ENCODE measurements around the gene MLLT3. TPM values are rescaled to one million over a fixed set of nuclear protein-coding genes. Genes with fewer than 3 reads are reported as not detected.

Gene MLLT3
- total and polyA plus RNA-seq, 2 of the 8 experiments (the other 6 are each of a cell fraction or from before 2014, with no cell fraction given) = 5.9 to 9.6 TPM

- no peak overlapping the region for H2AK5ac ChIP-seq (ENCODE audit: low read depth, low read length)
- H4K5ac ChIP-seq (ENCODE audit: insufficient read length, low read depth, low read length) = no peak overlapping the region
- no peaks in the 10 kb centered on the region for H3K23me2 ChIP-seq (ENCODE audit: low read depth, low read length)
- H2BK120ac ChIP-seq (replicated peaks; ENCODE audit: low read depth, low read length) = no peak overlapping the region
- no peak overlapping the region for H3K4me3 ChIP-seq (ENCODE audit: extremely low read depth in 1 of 4, insufficient read depth in 2 of 4, low read depth in 3 of 4, low read length in 4 of 4)
- no peak overlapping the region for H2BK15ac ChIP-seq (ENCODE audit: low read length)
- DNase-seq (ENCODE audit: low read depth in 1 of 2, low spot score in 2 of 2) (no peak), FAIRE-seq (no peak)
- no peak overlapping the region for H3K23ac ChIP-seq (ENCODE audit: insufficient read length)
- no peak overlapping the region for H3K9ac ChIP-seq (replicated peaks in 1 of 4; ENCODE audit: extremely low read depth in 1 of 4, low read depth in 3 of 4, low read length in 3 of 4)
- H3K18ac ChIP-seq (ENCODE audit: extremely low read depth, low read length) = no peak overlapping the region
- H4K91ac ChIP-seq (replicated peaks; ENCODE audit: insufficient read length, low read length) = no peak overlapping the region
- H3K4ac ChIP-seq (replicated peaks; ENCODE audit: insufficient read length, low read depth, low read length) = no peak overlapping the region
- H3K9me3 ChIP-seq (ENCODE audit: insufficient read depth in 2 of 2, low read depth in 1 of 2, low read length in 1 of 2) = no peaks in the 10 kb centered on the region
- ChIA-PET CTCF (ENCODE audit: partially characterized antibody) (interaction anchor here (1.2 to 1.7 kb wide), 4 partner anchors 14 to 710 kb away, joined by 3 to 4 read pairs (median 4); partner anchors contain the start of gene HACD4), POLR2A (ENCODE audit: partially characterized antibody) (interaction anchor here (1.6 kb wide), 1 partner anchor 19 kb away, joined by 4 read pairs; no protein-coding TSS in a partner anchor)
- H3K36me3 ChIP-seq (ENCODE audit: control insufficient read depth in 2 of 4, insufficient read depth in 4 of 4, low read length in 3 of 4) = no peaks in the 10 kb centered on the region
- no peak overlapping the region for H2BK5ac ChIP-seq (ENCODE audit: low read depth, low read length)
- peaks cover 0 to 3% (median under 1%) of the 10 kb centered on the region in 4 experiments; a peak in 2 of 7 replicates for H3K4me1 ChIP-seq (replicated peaks in 1 of 4; ENCODE audit: control insufficient read depth in 3 of 4, insufficient read depth in 4 of 4, low read length in 3 of 4)
- no peaks in the 10 kb centered on the region for H3K27me3 ChIP-seq (replicated peaks in 1 of 4; ENCODE audit: control insufficient read depth in 3 of 4, extremely low read depth in 1 of 4, insufficient read depth in 3 of 4, low read length in 3 of 4)
- 94% methylated on average over 6 of the region's 6 CpGs; no CpG with 5 or more reads in 1 of the 2 experiments for WGBS, 2 experiments (ENCODE audit: extremely low coverage in 1 of 2, insufficient coverage in 1 of 2, insufficient read length in 1 of 2, insufficient replicate concordance in 2 of 2, low coverage in 1 of 2, low lambda C conversion rate in 2 of 2, missing lambda C conversion rate in 1 of 2)
- H3K4me2 ChIP-seq (ENCODE audit: insufficient read depth in 1 of 2, low read depth in 2 of 2, low read length in 2 of 2) = no peak overlapping the region
- H3K27ac ChIP-seq (ENCODE audit: low read depth, low read length) = no peak overlapping the region
- H3K79me1 ChIP-seq (ENCODE audit: low read depth, low read length) = no peaks in the 10 kb centered on the region
- no peak overlapping the region for H2BK12ac ChIP-seq (ENCODE audit: low read depth, low read length)
- H3K14ac ChIP-seq (ENCODE audit: insufficient read length) = no peak overlapping the region
- no peak overlapping the region for H4K8ac ChIP-seq (ENCODE audit: extremely low read depth, insufficient read depth, low read length)
- no peaks in the 10 kb centered on the region for H3K79me2 ChIP-seq (ENCODE audit: control insufficient read depth in 1 of 2, insufficient read depth in 2 of 2, low read length in 2 of 2)
- H2AFZ ChIP-seq (ENCODE audit: low read length) = peak overlapping the region; percentile 68; the same call in 1 of the 2 replicates
- H3K56ac ChIP-seq (replicated peaks; ENCODE audit: insufficient read length, low read depth, low read length) = no peak overlapping the region
- no peaks in the 10 kb centered on the region for H4K20me1 ChIP-seq (replicated peaks in 1 of 2; ENCODE audit: control insufficient read depth in 1 of 2, insufficient read depth in 2 of 2, low read length in 2 of 2)
- H2BK20ac ChIP-seq (ENCODE audit: low read length) = no peak overlapping the region
- TF ChIP-seq MAX (IDR thresholded peaks at IDR 0.05) (no peak), CTCF (IDR thresholded peaks at IDR 0.05; ENCODE audit: control extremely low read depth in 1 of 3, insufficient read depth in 1 of 3, low read depth in 1 of 3, low read length in 3 of 3) (no peak), CTBP2 (IDR thresholded peaks at IDR 0.05; ENCODE audit: borderline replicate concordance, insufficient read depth, insufficient read length, low read length) (no peak), MAFK (IDR thresholded peaks at IDR 0.05; ENCODE audit: low read depth, low read length) (no peak), ATF2 (IDR thresholded peaks at IDR 0.05; ENCODE audit: low read length) (no peak), RAD21 (IDR thresholded peaks at IDR 0.05 in 1 of 2, conservative IDR thresholded peaks at IDR 0.05 in 1 of 2; ENCODE audit: low read depth in 2 of 2, low read length in 2 of 2) (no peak), ASH2L (IDR thresholded peaks at IDR 0.05; ENCODE audit: low read length) (no peak)
Measured at GRCh38 chr9:20321423-20322082, 300.7 kb downstream of the MLLT3 start.

Measured in H1 (cell line).